Activated CD8-positive, alpha-beta memory T cell treated with anti-CD3 and anti-CD28 coated beads, Interleukin-2, amount 50 U/mL, for 1 hour (primary cell): ENCODE measurements around the gene TCIRG1.

ENCODE experiments used
- DNase-seq: peaks from one replicate; pipeline ENCODE4 v3.0.0-alpha.2; 2020; ENCODE audit errors: extremely low read depth

Gene TCIRG1

DNA sequence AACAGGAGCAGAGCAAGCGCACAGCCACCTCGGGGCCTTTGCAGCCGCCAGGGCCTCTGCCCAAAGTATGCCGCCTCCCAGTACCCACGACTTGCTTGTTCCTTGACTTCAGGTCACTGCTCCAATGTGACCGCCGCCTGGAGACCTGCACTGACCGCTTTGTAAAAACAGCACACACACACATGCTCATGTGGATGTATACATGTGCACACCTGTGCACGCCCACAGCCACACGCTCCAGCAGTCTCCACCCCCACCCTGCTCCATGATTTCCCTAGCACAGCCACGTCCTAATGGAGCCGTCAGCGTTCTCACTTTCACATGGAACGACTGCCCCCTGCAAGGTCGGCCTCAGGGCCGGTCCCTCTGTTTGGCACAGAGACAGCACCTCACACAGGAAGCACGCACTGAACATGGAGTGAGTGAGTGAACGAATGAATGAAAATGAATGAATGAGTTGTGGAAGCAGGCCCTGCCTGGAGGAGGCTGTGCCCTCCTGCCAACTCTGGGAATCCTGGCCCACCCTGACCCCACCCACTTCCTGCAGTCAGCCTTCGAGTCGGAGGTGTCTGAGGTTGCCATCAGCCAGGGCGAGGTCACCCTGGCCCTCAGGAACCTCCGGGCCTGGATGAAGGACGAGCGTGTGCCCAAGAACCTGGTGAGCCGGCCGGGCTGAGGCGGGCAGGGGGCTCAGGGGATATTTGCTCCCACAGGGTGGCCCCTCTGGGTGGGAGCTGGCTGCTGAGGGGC is 20.7 kb upstream of the TCIRG1 start:
- no peak for DNase-seq

DNA sequence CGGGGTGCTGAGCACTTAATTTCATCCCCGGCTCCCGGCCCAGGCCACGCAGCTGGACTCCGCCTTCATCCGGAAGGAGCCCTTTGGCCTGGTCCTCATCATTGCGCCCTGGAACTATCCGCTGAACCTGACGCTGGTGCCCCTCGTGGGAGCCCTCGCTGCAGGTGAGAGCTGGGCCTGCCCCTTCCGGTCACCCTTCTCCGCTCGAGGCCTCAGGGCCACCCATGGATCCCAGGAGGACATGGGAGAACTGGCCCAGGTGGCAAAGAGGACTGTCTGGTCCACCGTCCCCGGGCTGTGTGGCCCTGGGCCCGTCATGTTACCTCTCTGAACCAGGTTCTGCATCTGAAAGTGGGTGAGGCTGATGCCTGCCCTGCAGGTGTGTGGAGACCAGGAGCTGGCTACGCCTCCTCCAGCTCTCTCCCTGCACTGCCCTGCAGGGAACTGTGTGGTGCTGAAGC is 20.1 kb upstream of the TCIRG1 start:
- DNase-seq = no peak

DNA sequence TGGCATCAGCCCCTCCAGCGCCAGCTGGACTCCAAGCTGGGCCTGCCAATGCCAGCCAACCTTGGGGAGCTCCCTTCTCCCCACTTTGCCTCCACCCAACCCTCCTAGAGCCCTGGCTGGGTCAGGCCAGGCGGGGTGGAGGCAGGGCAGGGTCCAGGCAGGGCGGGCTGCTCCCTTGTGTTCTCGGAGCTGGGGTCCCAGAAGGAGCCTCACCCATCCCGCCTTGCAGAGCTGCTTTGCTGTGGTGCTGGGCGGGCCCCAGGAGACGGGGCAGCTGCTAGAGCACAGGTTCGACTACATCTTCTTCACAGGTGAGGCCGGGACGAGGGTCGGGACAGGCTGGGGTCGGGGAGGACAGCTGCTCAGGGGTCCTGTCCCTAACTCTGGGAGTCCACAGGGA is 19.3 kb upstream of the TCIRG1 start:
- DNase-seq = no peak

DNA sequence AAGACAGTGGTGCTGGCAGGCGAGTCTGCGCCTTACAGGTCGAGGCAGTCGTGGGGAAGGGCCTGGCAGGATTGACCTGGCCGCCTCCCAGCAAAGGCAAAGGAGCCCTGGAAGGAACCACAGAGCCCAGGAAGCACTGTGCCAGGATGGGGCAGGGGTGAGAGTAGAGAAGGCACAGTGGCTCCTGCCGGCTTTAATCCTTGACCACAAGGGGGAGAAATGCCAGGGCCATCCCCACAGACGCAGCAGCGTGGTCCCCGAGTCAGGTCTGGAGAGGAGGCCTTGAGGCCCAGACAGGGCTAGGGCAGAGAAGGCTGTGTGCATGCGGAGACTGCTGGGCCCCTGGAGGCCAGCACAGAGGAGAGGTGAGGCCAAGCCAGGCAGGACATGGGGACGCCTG is 18.2 kb upstream of the TCIRG1 start:
- no peak for DNase-seq

DNA sequence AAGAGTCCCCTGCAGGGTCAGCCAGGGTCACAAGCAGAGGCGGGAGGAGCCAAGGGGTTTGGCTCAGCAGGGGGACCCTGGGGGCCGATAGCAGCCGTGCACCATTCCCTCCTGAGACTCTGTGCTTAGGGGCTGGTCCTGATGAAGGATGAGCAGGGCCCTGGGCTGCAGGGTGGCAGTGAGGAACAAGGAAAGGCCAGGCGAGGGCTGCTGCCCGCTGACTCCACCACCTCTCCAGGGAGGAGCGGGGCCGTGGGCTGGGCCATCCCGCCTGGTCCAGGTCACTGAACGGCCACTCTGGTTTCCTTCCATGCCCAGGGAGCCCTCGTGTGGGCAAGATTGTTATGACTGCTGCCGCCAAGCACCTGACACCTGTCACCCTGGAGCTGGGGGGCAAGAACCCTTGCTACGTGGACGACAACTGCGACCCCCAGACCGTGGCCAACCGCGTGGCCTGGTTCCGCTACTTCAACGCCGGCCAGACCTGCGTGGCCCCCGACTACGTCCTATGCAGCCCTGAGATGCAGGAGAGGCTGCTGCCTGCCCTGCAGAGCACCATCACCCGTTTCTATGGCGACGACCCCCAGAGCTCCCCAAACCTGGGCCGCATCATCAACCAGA is 17.5 kb upstream of the TCIRG1 start:
- DNase-seq = no peak

DNA sequence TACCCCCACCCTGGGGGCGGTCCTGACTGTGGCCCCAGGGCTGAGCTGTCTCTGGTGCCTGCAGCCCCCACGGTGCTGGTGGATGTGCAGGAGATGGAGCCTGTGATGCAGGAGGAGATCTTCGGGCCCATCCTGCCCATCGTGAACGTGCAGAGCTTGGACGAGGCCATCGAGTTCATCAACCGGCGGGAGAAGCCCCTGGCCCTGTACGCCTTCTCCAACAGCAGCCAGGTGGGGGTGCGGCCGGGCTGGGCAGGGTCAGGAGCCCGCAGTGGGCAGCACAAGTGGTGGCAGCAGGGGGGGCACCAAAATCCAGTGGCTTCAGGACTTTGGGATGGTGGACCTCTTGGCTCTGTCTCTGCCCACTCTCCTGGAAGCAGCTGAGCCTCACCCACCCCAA is 16.3 kb upstream of the TCIRG1 start:
- DNase-seq = no peak

DNA sequence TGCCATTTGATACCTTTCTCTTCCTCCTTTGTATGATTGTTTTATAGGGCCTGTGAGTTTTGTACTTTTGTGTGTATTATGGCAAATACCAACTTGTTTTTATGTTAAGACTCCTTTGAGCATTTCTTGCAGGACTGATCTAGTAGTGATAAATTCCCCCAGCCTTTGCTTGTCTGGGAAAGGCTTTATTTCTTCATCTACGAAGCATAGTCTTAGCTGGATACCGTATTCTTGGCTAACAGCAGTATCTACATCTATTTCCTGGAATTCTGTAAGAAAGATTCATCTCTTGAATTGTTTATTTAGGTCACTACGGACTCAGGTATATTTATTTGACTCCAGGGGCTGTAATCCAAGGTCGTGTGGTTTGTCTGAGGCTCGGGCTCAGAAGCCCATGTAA is 14.3 kb upstream of the TCIRG1 start:
- DNase-seq = no peak

DNA sequence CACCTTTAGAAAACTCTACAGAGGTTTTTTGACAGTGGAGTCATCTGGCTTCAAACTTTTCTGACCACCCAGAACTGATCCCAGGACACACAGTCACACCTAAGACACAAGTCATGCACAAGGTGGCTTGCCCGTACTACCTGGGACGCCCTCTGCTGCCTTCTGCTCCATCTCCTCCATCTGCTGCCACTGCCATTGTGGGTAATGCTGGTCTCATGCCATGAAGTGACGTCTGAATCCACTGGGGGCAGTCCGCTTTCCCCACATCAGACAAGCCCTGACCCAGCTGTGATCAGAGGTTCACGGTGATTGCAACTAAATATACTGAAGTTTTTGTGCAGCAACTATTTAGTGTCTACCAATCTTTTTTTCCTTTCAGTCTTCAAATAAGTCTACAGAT is 13.8 kb upstream of the TCIRG1 start:
- no peak for DNase-seq

DNA sequence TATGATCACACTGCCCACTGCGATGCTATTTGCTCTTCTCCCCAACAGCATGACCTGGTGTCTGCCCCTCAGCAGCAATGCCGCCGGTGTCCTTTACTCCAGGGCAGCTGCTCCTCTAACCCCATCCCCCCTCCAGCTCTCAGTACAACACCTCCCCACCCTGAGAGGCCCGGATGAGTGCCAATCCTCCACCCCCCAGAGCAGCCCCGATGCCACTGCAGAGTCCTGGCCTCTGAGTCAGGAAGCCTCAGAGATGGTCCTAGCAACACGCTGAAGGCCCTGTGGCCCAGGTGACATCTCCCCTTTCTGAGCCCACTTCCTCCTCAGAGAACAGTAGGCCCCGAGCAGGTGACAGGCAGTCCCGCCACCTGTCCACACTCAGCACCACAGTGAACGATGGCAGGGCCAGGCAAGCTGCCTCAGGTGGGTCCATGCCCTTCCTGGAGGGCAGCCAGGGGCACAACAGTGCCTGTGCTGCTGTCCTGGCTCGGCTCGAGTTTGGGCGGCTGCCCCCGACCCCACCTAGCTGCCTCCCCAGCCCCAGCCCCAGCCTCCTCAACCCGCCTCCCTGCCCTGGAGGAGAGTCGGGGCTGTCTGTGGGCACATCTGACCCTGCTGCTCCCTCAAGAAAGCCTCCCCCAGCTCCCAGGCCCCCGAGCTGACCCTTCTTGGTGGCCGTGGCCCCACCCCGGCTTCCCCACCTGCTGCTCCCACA is 12.3 kb upstream of the TCIRG1 start:
- no peak for DNase-seq

DNA sequence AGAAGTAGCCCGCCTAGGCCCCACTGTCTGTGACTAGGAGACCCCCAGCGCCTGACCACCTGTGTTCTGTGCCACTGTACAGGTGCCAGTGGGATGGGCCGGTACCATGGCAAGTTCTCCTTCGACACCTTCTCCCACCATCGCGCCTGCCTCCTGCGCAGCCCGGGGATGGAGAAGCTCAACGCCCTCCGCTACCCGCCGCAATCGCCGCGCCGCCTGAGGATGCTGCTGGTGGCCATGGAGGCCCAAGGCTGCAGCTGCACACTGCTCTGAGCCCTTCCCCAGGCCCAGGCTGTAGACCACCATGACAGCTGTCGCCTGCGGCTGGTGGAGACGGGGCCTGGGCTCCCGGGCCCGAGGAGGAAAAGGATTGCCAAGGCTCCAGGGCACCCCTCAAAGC is 11.2 kb upstream of the TCIRG1 start:
- DNase-seq = no peak

DNA sequence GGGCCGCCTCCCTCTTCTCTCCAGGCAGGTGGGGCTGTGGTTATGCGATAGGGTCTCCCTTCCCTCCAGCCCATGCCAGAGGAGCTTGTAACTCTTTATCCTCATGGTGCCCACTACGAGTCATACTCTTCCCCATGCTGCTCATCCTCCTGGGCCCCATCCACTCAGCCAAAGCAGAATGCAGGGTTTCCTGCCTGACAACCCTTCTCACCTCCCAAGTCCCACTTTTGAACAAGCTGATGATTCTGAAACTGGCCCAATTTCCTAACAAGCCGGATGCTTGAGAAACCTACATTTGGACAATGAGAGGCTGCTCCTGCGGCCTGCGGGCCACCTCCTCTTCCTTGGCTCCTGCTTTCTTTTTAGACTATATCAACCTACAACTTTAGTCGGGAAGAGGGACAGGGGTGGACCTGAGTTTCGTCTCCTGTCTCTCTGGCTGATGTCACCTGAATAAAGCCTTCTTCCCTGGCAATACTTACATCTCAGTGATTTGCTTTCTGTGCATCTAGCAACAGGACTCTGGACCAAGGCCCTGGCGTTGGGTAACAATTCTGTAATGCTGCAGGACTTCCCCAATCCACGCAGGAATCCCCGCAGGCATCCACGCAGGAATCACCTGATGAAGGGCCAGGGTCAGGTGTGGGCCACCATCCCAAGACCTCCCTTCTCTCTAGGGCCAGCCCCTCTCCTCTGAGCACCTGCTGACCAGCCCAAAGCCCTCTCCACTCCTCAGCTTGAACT is 9.9 kb upstream of the TCIRG1 start:
- DNase-seq = no peak

DNA sequence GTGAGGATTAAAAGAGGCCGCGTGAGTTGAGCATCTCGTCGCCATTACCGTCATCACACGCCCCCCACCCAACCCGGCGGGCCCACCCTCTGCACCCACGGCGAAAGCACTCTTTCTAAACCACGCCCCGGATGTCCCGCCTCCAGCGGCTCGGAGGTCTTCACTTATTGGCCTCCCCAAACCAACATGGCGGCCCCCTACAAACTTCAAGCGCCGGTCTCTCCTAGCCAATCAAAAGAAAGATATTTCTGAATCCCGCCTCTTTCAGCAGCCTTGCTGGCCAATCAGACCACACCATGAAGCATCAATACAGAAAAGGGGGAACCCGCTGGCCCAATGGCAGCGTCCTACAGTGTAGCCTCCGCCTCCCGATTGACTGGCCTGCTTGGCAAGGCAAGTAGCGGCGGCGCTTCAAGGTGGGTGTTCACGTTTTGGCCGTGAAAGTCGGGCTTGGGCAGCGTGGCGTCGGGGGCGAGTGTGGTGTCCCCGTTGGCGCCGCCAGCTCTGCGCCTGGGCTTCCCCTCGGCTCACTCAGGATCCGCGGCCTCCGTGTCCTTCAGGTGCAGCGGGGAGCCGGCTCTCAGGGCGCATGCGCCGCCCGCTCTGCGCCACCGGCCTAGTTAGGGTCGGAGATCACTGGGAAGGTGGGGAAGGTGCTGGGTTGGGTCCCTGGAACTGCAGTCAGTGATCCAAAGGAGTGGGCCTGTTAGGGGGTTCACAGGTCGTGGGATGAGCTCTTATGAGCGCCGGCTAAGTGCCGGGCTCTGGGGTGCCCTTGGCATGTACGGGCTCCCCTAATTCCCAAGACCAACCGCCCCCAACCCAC is 8.3 kb upstream of the TCIRG1 start, which contains the start of gene NDUFS8:
Gene NDUFS8 (plus strand): TSS at position 364 of the 826 bp plus-strand sequence. CDS start 1,471 bp downstream, outside the sequence.
- peak; percentile 91 for DNase-seq

DNA sequence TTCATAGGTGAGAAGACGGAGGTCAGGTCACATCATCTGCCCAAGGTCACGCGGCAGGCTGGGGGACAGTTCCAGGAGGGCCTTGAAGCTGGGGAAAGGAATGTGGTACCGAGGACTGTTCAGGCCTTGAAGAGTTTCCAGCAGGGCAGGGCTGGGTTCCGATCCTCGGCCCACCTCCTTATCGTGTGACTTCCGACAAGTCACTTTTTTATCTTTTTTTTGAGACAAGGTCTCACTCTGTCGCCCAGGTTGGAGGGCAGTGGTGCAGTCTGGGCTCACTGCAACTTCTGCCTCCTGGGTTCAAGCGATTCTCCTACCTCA is 7.7 kb upstream of the TCIRG1 start:
- DNase-seq = no peak

DNA sequence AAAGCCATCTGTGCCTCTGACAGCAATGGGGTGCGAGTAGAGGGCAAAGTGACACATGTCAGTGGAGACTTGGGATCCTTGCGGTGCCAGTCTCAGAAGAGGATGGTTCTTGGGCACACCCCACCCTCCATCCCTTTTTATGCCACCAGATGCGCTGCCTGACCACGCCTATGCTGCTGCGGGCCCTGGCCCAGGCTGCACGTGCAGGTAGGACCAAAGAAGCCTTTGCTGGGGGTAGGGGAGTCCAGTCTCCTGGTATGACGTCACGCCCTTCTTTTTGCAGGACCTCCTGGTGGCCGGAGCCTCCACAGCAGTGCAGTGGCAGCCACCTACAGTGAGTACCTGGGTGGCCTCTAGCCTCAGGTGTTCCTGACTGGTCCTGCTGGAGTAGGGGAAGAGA is 6.8 kb upstream of the TCIRG1 start:
- DNase-seq = no peak

DNA sequence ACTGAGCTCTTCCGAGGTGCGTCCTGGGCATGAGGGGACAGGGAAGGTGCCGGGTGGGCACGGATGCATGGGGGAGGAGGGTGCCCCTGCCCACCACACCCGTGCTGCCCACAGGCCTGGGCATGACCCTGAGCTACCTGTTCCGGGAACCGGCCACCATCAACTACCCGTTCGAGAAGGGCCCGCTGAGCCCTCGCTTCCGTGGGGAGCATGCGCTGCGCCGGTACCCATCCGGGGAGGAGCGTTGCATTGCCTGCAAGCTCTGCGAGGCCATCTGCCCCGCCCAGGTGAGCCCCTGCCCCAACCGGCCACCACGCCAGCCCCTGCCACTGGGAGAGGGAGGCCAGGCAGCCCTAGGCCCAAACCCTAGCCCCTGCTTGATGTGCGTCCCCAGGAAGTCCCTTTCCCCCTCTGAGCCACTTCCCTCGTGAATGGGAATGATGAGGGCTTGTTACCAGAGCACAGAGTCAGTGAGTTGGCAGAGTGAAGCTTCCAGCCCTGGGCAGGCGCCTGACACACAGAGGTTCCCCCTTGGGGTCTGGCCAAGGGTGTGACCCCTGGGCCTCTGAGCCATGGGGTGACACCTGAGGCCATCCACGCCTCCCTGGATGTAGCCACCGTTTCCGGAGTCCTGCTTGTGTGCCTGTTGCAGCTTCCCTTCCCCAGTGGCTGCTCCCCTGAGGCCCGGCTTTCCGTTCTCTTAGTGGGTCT is 5.7 kb upstream of the TCIRG1 start:
- no peak for DNase-seq

DNA sequence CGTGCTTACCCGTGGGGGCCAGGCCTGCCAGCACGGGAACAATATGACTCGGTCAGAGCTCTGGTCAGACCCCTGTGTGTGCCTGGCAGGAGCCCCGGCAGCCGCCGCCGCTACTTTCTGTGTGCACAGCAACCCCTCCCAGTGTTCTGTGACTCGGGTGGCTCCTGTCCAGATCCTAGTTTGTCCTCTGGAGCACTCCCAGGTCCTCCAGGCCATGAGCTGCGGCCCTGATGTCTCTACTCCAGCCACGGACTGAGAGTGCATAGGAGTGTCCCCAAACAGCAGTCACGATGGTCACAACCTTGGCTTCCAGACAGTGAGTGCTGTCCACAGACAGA is 5.1 kb upstream of the TCIRG1 start:
- DNase-seq = no peak

DNA sequence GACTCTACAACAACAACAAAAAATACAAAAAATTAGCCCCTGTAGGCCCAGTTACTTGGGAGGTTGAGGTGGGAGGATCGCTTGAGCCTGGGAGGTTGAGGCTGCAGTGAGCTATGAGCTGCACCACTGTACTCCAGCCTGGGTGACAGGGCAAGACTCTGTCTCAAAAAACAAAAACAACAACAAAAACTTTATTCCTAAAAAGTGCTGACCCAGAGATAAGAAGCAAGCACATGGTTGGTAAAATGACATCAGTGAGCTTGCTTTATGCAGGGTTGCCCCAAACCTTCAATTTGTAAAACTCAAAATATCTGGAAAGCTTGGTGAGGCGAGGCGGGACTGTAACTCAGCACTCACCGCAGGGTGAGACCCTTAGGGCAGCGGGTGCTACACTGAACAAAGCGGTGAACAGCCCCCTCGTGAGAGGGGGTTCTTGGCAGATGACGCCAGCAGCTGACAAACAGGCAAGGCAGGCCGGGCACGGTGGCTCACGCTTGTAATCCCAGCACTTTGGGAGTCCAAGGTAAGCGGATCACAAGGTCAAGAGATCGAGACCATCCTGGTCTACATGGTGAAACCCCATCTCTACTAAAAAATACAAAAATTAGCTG is 3.5 kb upstream of the TCIRG1 start:
- DNase-seq = no peak

DNA sequence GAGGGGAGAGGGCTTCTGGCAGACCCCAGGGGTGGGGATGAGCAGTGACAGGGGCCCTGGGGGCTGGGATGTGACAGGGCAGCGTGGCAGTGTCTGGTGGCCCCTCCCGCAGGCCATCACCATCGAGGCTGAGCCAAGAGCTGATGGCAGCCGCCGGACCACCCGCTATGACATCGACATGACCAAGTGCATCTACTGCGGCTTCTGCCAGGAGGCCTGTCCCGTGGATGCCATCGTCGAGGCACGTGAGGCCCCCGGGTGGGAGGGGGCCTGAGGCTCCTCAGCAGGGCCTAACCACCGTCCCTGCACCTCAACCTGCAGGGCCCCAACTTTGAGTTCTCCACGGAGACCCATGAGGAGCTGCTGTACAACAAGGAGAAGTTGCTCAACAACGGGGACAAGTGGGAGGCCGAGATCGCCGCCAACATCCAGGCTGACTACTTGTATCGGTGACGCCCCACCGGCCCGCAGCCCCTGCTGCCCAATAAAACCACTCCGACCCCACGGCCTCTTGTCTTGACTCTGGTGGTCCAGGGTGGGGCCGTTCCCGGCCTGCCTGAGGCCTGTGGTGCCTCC is 2.6 kb upstream of the TCIRG1 start:
- DNase-seq = no peak

DNA sequence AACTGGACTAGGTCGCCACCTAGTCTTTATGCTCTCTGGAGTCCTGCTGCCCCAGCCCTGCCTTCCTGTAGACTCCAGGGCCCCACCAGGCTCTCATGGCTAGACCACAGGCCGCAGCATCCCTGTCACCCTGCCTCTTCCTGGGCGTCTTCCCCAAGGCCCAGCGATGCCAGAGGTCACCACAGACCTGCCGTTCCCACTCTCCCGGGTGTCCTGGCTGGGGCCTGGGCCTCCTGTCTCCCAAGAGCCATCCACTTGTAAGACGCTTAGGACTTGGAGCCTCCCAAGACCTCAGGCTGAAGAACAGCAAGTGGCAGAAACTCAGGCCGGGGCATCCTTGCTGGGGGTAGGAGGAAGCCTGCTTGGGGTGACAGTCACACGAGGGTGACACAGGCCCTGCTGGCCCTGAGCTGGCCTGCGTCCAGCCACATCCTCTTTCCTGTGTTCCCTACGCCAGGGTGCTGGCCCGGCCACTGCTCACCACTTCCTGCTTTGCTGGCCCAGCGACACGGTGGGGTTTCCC is 2.0 kb upstream of the TCIRG1 start:
- no peak for DNase-seq
